Erythroblast (primary cell): ENCODE measurements around the gene PTPRM.

Experiments
- GATA1 ChIP-seq: IDR thresholded peaks from 2 replicates; pipeline ENCODE4 v1.6.1; 2011; ENCODE audit warnings: low read depth, mild to moderate bottlenecking, control low read depth, low read length, moderate library complexity
- POLR2A ChIP-seq: IDR thresholded peaks from 2 replicates; pipeline ENCODE4 v1.6.1; 2011; ENCODE audit warnings: mild to moderate bottlenecking, low read length

DNA sequence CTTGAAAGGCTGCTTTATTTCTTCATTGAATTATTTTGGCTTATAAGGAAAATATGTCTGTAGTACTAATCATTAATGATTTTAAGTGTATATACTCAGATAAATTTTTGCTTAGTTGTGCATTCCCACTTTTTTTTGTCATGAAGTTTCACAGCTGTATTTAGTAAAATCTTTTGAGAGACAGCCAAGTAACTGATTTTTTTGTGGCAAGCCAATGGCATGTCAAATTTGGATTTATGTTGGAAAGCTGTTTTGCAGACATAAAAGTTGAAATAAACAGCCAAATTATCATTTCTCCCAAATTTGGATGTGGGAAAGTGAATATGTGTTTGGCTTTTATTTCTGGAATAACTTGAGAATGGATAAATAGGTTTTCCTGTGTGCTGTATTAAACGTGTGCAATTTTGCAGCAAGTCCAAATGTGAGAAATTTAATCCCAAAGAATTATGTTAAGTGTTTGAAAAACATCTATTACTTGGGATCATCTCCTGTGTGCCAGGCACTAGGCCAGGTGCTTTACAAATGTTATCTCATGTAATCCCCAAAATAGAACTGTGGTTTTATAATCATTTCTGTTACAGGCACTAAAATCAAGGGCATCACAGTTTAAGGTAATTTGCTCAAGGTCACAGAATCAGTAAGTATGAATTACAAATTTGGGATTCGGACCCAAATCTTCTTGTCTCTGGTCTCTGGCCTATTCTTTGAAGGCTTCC lies 160.4 kb downstream of the PTPRM start:
- TF ChIP-seq POLR2A (no peak), GATA1 (no peak)
